SK-N-MC (cell line): Measurements from ENCODE around the gene C20orf144.

Experiments
- EZH2 ChIP-seq: fragments of 200-600 bp; sonication (generic); IDR thresholded peaks from one replicate; pipeline ENCODE4 v1.6.1; 2017; ENCODE audit warnings: antibody characterized with exemption
- POLR2AphosphoS5 ChIP-seq: IDR thresholded peaks from 2 replicates; pipeline ENCODE4 v1.6.1; 2012; ENCODE audit warnings: mild to moderate bottlenecking, low read depth, low read length, borderline replicate concordance

GRCh38 chr20:33676121-33676520, 14.0 kb downstream of the C20orf144 start:
- no peak for TF ChIP-seq EZH2
- no peak for TF ChIP-seq POLR2AphosphoS5
